Measurements from ENCODE around the gene KCND3.

GRCh38 chr1:112026016-112026415, 36.5 kb upstream of the KCND3 start:
- TF ChIP-seq CTCF (IDR thresholded peaks at IDR 0.05) (no peak), POLR2A (IDR thresholded peaks at IDR 0.05) (no peak)

All from thyroid gland (tissue), 4 donors.